HCT116 (cell line): ENCODE data around the gene OR7C1.

Source experiments
- CEBPB ChIP-seq: IDR thresholded peaks from 2 replicates; pipeline ENCODE4 v1.6.1; 2012; ENCODE audit warnings: low read depth
- CTCF ChIP-seq, 3 experiments: fragments of 200-600 bp in 1 of 3; sonication (generic) in 1 of 3; IDR thresholded peaks in 2 of 3; conservative IDR thresholded peaks in 1 of 3; 2 replicates each; pipeline ENCODE4 v1.5.1; 2012 to 2017; ENCODE audit warnings: low read depth in 2 of 3, low read length in 2 of 3, antibody characterized with exemption in 1 of 3, borderline replicate concordance in 1 of 3, control low read depth in 1 of 3, mild to moderate bottlenecking in 1 of 3, mixed read lengths in 1 of 3, mixed run types in 1 of 3, moderate library complexity in 1 of 3; ENCODE audit not compliant: insufficient read depth in 1 of 3
- POLR2A ChIP-seq: IDR thresholded peaks from 2 replicates; pipeline ENCODE4 v1.7.0; 2011; ENCODE audit warnings: borderline replicate concordance; ENCODE audit not compliant: insufficient read depth, insufficient read length; ENCODE audit errors: extremely low read depth
- POLR2AphosphoS5 ChIP-seq: IDR thresholded peaks from 2 replicates; pipeline ENCODE4 v1.6.1; 2011; ENCODE audit warnings: mild to moderate bottlenecking, low read depth, low read length, moderate library complexity

DNA sequence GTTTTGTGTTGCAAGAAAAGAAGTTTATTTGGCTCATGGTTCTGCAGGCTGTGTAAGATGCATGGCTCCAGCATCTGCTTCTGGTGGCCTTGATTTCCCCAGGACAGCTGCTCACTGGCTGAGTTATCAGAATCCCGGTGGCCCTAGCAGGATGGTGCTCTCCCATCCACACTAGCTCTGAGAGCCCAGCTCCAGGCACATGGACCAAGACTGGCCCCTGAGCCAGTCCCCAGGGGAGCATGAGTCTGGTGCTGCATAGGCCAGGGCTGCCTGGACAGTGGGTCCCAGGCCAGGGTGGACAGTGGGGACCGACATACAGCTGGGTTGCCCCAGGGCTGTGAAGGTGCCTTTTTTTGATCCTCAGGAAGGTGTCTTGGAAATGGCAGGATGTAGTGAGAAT, 67.0 kb downstream of the OR7C1 start:
- TF ChIP-seq CTCF (IDR thresholded peaks at IDR 0.05 in 2 of 3, conservative IDR thresholded peaks at IDR 0.05 in 1 of 3; ENCODE audit: borderline replicate concordance in 1 of 3, insufficient read depth in 1 of 3, low read depth in 2 of 3, low read length in 2 of 3) (no peak), POLR2A (no peak), CEBPB (no peak), POLR2AphosphoS5 (no peak)
